Ishikawa (cell line): ENCODE measurements around the gene CACNA1H.

Source experiments
- CEBPB ChIP-seq: IDR thresholded peaks from 2 replicates; pipeline ENCODE4 v1.6.1; 2012
- CREB1 ChIP-seq: IDR thresholded peaks from 2 replicates; pipeline ENCODE4 v1.6.1; 2012; ENCODE audit warnings: low read depth
- EGR1 ChIP-seq: IDR thresholded peaks from 2 replicates; pipeline ENCODE4 v1.6.1; 2012
- FOXM1 ChIP-seq: IDR thresholded peaks from 2 replicates; pipeline ENCODE4 v1.6.1; 2012; ENCODE audit warnings: low read depth, borderline replicate concordance
- MAX ChIP-seq: IDR thresholded peaks from 2 replicates; pipeline ENCODE4 v1.6.1; 2012
- NFIC ChIP-seq: IDR thresholded peaks from 2 replicates; pipeline ENCODE4 v1.6.1; 2012
- RAD21 ChIP-seq: IDR thresholded peaks from 2 replicates; pipeline ENCODE4 v1.6.1; 2012; ENCODE audit warnings: low read depth
- REST ChIP-seq: IDR thresholded peaks from 2 replicates; pipeline ENCODE4 v1.6.1; 2012; ENCODE audit warnings: low read depth, mild to moderate bottlenecking
- TAF1 ChIP-seq: IDR thresholded peaks from 2 replicates; pipeline ENCODE4 v1.6.1; 2012; ENCODE audit warnings: low read depth, mild to moderate bottlenecking
- TCF12 ChIP-seq: IDR thresholded peaks from 2 replicates; pipeline ENCODE4 v1.6.1; 2012; ENCODE audit warnings: low read depth
- TEAD4 ChIP-seq: IDR thresholded peaks from 2 replicates; pipeline ENCODE4 v1.6.1; 2012
- USF1 ChIP-seq: IDR thresholded peaks from 2 replicates; pipeline ENCODE4 v1.6.1; 2012
- ZBTB7A ChIP-seq: IDR thresholded peaks from 2 replicates; pipeline ENCODE4 v1.6.1; 2012; ENCODE audit warnings: low read depth

The CACNA1H gene

GRCh38 chr16:1221628-1222552 lies 69.0 kb downstream of the CACNA1H start:
- TF ChIP-seq CREB1 (no peak), RAD21 (no peak), MAX (no peak), TAF1 (no peak), REST (no peak), USF1 (no peak), FOXM1 (no peak), NFIC (no peak)

GRCh38 chr16:1222553-1223354 lies 69.8 kb downstream of the CACNA1H start:
- peak; percentile 52; the same call in 1 of the 2 replicates for TF ChIP-seq REST
- TF ChIP-seq EGR1, result no peak

GRCh38 chr16:1223355-1224214 lies 70.7 kb downstream of the CACNA1H start:
- TF ChIP-seq CEBPB (no peak), TAF1 (no peak), REST (peak; percentile 51), TEAD4 (no peak), FOXM1 (no peak)

GRCh38 chr16:1224558-1224957 lies 71.7 kb downstream of the CACNA1H start:
- TF ChIP-seq ZBTB7A (no peak), NFIC (no peak), TEAD4 (no peak), TCF12 (no peak), REST (no peak), MAX (no peak), EGR1 (no peak)
